HUDEP-2 (cell line): ENCODE results near the gene PLCB4.

Source experiments
- DNase-seq, 76 experiments: peaks; one replicate each; lab custom pipeline; 2025; ENCODE audit not compliant: unreplicated experiment in 76 of 76; lab: John Stamatoyannopoulos, UW

PLCB4 gene

GRCh38 chr20:9416421-9416820, 347.5 kb downstream of the PLCB4 start:
- DNase-seq = no peak

GRCh38 chr20:9417665-9418064, 348.8 kb downstream of the PLCB4 start:
- no peak for DNase-seq

DNA sequence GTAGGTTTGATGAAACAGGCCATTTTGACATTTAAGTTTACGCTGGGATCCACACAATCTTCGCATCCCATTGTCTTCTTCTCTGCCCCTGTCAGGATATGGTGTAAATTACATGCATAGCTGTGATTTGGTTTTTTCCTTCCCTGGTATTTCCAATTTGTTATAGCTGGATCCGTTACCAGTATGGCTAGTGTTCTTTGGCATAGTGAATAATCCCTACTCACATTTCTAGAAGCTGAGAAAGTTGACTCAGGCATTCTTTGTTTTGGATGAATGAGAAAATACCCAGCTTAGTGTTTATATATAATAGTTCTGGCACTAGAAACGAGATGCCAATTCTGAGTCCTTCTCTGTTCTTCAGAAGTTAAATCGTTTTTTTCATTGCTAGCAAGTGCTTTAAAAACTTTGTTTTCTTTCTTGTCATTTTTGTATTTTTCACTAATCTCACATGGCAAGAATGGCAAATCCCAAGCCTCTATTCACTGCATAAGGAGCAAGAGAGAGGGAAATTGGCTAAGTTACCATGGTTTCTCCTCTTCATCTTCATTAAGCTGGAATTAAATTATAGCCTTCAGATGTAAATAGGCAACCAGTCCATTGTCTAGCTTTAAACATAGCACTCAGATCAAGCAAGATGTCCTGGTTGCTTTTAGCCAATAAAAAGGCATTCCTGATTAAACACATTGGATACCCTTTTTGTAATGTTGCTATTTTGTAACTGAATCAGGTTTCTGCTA, 353.6 kb downstream of the PLCB4 start:
- no peak for DNase-seq

DNA sequence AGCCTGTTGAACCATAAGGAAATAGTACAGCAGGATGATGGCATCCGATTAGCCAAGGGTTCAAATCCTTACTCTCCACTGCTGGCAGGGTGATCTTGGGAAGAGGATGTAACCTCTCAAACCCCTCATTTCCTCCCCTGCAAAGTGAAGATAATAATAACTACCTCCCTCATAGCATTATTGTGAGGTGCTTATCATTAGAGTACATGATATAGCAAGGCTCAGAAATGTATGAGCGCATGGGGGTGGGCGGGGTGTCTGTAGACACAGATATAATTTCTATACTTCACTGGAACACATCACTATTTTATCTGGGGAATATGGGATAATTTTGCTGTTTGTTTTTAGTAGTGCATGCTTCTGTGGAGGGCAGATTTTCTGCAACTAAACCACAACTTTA, 355.7 kb downstream of the PLCB4 start:
- peak in 3 of 76 experiments; percentile 4 to 14 (median 9) for DNase-seq

DNA sequence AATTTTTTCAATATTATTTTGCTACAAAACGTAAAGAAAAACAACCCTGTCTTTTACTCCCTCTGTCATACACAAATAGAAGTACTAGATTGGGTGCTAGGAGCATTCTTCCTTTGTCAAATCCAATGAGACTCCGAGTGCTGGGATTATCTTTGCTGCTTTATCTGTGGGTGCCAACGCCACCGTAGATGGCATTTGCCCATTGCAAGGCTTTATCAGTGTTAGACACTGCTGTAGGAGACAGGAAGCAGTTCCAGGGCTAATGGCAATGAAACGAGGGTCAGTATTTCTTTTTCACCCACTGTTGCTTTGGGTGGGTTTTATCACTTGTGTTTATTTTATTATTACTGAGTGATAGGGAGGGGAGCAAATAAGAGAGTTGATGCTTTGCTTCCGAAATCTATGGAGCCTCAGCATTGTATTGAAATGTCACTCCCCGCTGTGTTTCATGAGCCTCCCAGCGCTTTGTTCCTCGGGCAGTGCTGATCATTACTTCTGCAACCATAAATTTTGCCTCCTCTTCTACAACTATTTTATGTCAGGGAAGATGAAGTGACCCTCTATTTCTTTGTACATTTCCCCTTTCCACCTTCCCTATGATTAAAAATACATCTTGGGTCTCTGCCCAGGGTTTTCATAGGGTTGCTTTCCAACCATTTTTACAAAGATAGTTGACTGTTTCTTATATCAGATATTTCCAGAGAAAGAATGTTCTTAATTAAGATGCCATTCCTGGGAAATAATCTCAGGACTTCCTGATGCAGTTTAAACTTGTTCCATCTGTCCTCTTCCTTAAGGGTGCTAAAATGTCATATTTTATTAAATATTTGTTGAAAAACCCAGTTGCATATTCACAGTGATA, 358.8 kb downstream of the PLCB4 start:
- no peak for DNase-seq

DNA sequence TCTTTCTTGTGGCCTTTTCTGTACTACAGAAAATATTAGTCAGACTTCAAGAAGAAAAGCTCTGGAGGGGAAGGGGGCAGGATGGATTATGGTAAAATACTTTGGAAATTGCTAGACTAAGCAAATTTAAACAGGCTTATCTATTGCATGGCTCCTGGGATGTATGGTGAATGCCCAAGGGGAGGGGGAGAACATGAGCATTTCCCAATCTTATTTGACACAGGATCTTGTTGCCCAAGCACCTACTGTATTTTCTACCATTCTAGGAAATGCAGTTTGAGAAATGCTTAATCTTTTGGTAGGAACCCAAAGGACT, 359.4 kb downstream of the PLCB4 start:
- DNase-seq = no peak

DNA sequence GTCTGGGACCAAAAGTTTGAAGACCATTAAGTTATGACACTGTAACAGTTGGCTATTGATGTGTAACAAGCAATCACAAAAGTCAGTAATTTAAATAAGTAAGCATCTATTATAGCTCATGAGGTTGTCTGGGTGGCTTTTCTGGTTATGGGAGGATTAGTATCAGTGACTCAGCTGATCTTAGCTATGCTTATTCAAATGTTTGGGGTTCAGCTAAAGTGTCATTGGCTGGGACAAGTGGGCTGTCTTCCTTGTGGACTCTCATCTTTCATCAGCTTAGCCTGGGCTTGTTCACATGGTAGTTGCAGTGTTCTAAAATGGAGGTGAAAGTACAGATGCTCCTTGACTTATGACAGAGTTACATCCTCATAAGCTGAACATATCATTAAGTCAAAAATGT, 370.9 kb downstream of the PLCB4 start:
- DNase-seq = no peak

GRCh38 chr20:9440892-9441291, 372.0 kb downstream of the PLCB4 start:
- no peak for DNase-seq

- no peak for DNase-seq
These were observed 373.1 kb downstream of the PLCB4 start for GRCh38 chr20:9441948-9442347.

GRCh38 chr20:9442858-9443257, 374.0 kb downstream of the PLCB4 start:
- no peak for DNase-seq

DNA sequence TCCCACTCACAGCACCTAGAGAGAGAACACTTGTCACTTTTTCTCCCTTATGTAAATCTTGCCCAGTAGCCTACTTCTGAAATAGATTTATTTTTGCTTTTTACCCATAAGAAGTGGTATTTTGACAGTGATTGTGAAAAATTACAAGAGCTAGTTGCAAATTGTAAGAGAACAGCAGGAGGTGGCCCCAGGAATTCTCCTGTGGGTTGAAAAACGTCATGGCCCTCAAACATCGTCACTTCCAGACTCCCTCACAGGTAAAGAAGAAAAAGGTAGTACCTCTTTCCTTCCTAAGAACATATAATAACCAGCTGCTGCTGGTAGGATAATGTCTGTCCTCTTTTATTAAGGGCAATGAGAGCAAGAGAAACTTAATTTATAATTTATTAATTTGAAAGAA, 376.0 kb downstream of the PLCB4 start:
- no peak for DNase-seq

GRCh38 chr20:9447182-9447581, 378.3 kb downstream of the PLCB4 start:
- DNase-seq = no peak

DNA sequence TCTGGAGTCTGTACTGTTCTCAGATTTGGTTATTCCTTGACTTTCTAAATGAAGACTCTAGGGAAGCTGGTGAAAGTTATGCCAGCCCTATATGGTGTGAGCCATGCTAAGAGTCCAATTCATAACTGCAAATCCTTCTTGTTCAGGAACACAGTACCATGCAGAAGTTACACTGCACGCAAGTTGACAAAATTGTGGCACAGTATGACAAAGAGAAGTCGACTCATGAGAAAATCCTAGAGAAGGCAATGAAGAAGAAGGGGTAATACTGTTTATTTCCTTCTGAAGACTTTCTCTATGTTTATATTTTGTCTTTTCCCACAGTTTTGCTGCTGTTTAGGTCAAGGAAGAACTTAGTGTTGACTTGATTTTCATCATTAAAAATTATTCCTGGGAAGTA, 384.3 kb downstream of the PLCB4 start:
- DNase-seq = no peak

DNA sequence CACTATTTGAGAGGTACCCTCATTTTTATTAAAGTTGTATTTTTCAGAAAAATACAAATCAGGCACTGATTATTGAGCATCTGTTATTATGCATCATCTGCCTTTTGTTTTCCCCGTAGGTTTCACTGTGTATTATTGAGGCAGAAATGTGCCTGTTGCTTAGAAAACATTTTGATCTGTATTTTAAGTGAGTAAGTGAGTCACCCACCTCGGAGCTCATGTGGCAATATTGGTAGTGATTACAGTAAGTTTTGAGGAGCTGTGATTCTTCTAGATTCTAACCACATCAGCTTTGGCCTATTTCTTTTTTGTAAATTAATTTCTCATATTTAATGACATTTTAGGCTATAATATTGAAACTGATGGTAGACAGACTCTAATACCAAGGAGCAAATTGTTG, 385.9 kb downstream of the PLCB4 start:
- no peak for DNase-seq

GRCh38 chr20:9457136-9457535, 388.2 kb downstream of the PLCB4 start:
- DNase-seq = no peak

GRCh38 chr20:9458138-9458796, 389.4 kb downstream of the PLCB4 start:
- peak in 10 of 76 experiments; percentile 1 to 30 (median 12) for DNase-seq

DNA sequence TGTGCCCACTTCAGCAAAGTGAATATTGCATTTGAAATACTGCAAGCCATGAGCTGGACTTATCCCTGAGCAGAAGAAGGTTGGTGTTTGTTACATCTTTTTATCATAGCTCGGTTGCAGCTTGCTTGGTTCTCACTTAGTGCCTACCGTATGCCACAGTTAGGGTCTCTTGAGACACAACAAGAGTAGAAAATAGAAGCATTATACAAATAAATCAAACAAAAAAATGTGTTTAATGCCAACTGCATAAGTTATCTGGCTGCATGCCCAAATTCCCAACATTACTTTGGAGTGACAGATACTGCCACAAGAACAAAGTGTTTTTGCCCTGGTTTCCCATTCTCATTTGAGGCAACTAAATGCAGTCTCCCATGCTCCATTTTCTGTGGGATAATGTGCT, 391.6 kb downstream of the PLCB4 start:
- no peak for DNase-seq

DNA sequence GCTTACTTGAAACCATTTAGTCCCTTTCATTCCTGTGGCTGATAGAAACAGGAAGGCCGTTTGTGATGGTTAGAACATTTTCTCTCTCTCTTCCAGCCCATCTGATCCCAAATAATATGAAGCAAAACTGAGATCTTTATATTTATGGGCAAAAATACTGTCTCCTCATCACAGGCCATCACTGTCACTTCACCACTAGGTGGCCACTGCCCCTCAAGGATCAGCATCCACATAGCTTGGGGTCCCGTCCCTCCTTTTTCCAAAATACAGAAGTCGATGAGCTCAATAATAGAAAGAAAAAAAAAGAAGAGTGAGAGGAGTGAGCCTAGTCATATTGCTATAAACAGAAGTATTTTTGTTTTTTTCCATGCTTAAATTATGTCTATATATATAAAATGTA, 399.1 kb downstream of the PLCB4 start:
- DNase-seq = no peak

GRCh38 chr20:9474835-9475415, 406.0 kb downstream of the PLCB4 start:
- no peak for DNase-seq

DNA sequence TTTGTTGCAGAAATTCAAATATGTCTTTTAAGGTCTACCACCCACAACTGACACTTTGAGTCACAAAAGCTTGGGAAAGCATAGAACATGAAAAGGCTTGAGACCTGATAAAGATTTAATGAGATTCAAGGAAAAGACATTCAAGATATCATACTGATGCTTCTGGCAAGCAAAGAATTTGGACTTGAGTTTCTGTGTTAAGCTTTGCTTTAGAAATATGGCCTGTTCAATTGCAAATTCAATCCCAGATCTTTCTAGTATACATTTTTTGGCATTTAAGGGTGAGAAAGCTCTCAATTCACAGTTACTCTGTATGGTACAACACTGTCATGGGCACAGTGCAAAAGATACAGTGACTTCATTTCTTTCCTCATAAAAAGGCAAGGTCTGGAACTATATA, 406.6 kb downstream of the PLCB4 start:
- DNase-seq = no peak

- DNase-seq = no peak
These were observed 407.3 kb downstream of the PLCB4 start for GRCh38 chr20:9476174-9476573.
